Testis (tissue), 3 donors: Measurements from ENCODE around the gene ARL6IP4. TPM values are rescaled to one million over a fixed set of nuclear protein-coding genes. Genes with fewer than 3 reads are reported as not detected.

Experiments used
- DNase-seq: peaks from one replicate; pipeline ENCODE4 v3.0.0-alpha.2; 2019
- H3K27ac ChIP-seq, 2 donors: fragments of 200-600 bp; sonication (generic); one replicate each; pipeline ENCODE4 v1.5.1; 2019
- H3K27me3 ChIP-seq: fragments of 200-600 bp; sonication (generic); one replicate; pipeline ENCODE4 v1.5.1; 2019
- H3K36me3 ChIP-seq: fragments of 200-600 bp; sonication (generic); one replicate; pipeline ENCODE4 v1.5.1; 2017; ENCODE audit warnings: low read depth; ENCODE audit errors: missing control alignments
- H3K4me1 ChIP-seq: fragments of 200-600 bp; sonication (generic); one replicate; pipeline ENCODE4 v1.5.1; 2019
- H3K4me3 ChIP-seq, 2 donors: fragments of 200-600 bp; sonication (generic); one replicate each; pipeline ENCODE4 v1.5.1; 2017 to 2019
- H3K9me3 ChIP-seq: fragments of 200-600 bp; sonication (generic); one replicate; pipeline ENCODE4 v1.5.1; 2017
- POLR2A ChIP-seq: fragments of 450-650 bp; IDR thresholded peaks from one replicate; pipeline ENCODE4 v1.6.1; 2017; ENCODE audit warnings: antibody characterized with exemption, mild to moderate bottlenecking, moderate library complexity
- WGBS, 2 donors: methylation state at CpG; one replicate each; pipeline ENCODE4 v1.1.5; 2018; 5-methylcytosine and 5-hydroxymethylcytosine counted together
- intact Hi-C: fragments of 100-400 bp; cut with DNase I; formaldehyde crosslinking; loops from one replicate; pipeline ENCODE4 v1.15.1; 2023; ENCODE audit warnings: low total_unique reads
- polyA plus RNA-seq: library from polyadenylated mRNA; stranded (reverse); fragments of 350-450 nt; fragmentation: Illumina TruSeq; extraction: RNeasy Lipid Tissue Mini Kit (QIAGEN cat#74804); gene quantifications from one replicate; pipeline ENCODE4 v1.2.3, GENCODE V29; 2014; ENCODE audit warnings: low read depth, low replicate concordance; ENCODE audit not compliant: insufficient read depth
- total RNA-seq, 2 donors: library from RNA; depleted of rRNA; stranded (reverse); fragments of >200 nt; gene quantifications; one replicate each; pipeline ENCODE4 v1.2.3, GENCODE V29; 2016
- TF ChIP-seq, protein P1 (sequence below), 3 experiments: fragments of 450-650 bp in 2 of 3; fragments of 200-600 bp in 1 of 3; sonication (generic) in 1 of 3; IDR thresholded peaks; one replicate each; pipeline ENCODE4 v1.5.1; 2016 to 2019; ENCODE audit warnings: antibody characterized with exemption in 3 of 3, mild to moderate bottlenecking in 2 of 3, moderate library complexity in 1 of 3

ARL6IP4 gene
- total and polyA plus RNA-seq, 3 donors from 2014 or later: 169 to 210 (median 190) TPM

DNA sequence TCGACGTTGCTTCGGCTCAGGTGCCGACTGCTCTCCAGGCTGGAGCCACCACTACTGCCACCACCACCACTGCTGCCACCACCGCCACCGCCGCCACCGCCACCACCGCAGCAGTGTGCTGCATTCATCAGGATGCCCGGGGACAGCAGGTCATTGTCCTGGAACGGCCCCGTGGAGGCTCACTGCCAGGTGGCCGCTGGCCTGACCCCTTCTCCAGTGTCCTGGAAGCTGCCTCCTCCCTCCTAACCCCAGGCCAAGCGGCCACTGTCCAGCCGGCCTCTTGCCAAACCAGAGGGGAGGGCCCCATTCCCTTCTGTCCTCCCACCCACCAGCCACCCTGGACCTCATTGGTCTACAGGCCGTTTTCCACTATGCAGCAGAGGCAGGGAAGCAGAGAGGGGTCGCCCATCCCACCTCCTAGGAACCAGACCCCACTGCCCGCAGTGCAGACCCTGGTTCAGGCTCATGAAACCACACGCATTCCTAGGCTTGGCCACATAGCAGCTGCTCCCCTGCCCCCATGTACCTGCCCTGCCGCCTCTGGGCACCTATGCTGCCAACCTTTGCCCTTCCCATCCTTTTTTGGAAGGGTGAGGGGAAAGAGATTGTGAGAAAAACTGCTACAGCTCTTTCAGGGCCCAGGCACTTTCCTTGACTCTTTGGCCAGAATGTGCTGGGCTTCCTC lies 15.2 kb downstream of the ARL6IP4 start:
- TF ChIP-seq POLR2A: no peak
- TF ChIP-seq, protein P1, sequence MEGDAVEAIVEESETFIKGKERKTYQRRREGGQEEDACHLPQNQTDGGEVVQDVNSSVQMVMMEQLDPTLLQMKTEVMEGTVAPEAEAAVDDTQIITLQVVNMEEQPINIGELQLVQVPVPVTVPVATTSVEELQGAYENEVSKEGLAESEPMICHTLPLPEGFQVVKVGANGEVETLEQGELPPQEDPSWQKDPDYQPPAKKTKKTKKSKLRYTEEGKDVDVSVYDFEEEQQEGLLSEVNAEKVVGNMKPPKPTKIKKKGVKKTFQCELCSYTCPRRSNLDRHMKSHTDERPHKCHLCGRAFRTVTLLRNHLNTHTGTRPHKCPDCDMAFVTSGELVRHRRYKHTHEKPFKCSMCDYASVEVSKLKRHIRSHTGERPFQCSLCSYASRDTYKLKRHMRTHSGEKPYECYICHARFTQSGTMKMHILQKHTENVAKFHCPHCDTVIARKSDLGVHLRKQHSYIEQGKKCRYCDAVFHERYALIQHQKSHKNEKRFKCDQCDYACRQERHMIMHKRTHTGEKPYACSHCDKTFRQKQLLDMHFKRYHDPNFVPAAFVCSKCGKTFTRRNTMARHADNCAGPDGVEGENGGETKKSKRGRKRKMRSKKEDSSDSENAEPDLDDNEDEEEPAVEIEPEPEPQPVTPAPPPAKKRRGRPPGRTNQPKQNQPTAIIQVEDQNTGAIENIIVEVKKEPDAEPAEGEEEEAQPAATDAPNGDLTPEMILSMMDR (IDR thresholded peaks at IDR 0.05): no peak
- WGBS, 2 donors: 47 to 49% methylated on average over 10 to 16 of the region's 20 CpGs
- DNase-seq: peak; percentile 66
- Histone ChIP-seq H3K4me3 (no peak overlapping the region), H3K27me3 (no peaks in the 10 kb centered on the region), H3K36me3 (no peaks in the 10 kb centered on the region), H3K9me3 (no peaks in the 10 kb centered on the region), H3K27ac (no peak overlapping the region), H3K4me1 (peaks cover 10% of the 10 kb centered on the region)
- intact Hi-C loops: no loop called here

DNA sequence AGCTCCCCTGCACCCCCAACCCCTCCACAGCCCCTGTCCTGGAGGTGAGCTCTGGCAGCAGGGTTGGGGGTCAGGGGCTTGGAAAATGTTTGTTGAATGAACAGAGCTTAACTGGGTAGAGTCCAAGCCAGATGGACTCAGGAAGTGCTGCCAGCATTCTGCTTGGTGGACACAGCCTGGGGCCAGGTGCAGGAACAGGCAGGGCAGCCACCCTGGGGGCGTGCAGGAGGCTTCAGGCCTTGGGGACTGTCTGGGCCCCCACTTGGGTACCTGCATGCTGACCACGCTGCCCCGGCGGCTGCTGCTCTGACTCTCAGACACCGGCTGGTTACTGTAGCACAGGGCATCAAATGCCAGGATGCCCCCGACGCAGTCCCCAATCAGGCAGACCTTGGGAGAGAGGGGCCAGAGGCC lies 15.7 kb downstream of the ARL6IP4 start:
- Histone ChIP-seq H3K27ac (no peak overlapping the region), H3K27me3 (no peaks in the 10 kb centered on the region), H3K9me3 (no peaks in the 10 kb centered on the region), H3K4me3 (no peak overlapping the region), H3K4me1 (peaks cover 10% of the 10 kb centered on the region), H3K36me3 (no peaks in the 10 kb centered on the region)
- no peak for DNase-seq
- TF ChIP-seq, protein P1 (IDR thresholded peaks at IDR 0.05): no peak
- no peak for TF ChIP-seq POLR2A
- intact Hi-C loops: no loop called here
- 74% methylated on average over 7 of the region's 7 CpGs; no CpG with 5 or more reads in 1 of the 2 donors for WGBS, 2 donors

DNA sequence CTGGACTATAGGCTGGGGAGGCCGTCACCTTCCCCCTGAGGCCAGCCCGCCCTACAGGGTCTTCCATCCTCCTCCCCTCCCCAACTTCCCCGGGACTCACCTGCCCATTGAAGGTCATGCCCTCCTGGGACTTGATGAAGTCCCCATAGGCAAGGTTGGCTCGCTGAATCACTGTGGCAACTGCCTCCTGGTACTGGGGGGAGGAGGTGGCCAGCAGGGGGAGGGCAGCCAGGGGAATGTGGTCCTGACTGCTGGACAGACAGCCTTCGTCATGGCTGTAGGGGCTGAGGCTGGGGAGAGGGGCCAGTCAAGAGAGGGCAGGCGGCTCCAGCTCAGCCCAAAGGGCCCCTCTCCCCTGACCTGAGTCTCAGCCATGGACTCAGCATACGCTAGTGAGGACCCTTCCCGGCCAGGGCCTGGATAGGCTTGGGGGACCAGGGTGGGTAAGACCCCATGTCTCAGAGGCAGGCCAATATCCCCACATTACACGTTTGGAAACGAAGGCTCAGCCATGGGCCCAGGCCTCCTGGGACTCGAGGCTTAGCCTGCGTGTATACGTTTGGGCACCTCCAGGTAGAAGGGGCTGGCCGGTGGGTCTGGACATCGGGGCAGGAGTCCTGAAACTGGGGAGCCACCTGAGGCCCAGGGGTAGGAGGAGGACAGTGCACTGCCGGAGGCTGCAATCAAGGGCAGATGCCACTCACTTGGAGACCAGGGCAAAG lies 16.3 kb downstream of the ARL6IP4 start:
- Histone ChIP-seq H3K4me1 (peaks cover 10% of the 10 kb centered on the region), H3K36me3 (no peaks in the 10 kb centered on the region), H3K27me3 (no peaks in the 10 kb centered on the region), H3K4me3 (no peak overlapping the region), H3K27ac (no peak overlapping the region), H3K9me3 (no peaks in the 10 kb centered on the region)
- TF ChIP-seq POLR2A: no peak
- TF ChIP-seq, protein P1 (IDR thresholded peaks at IDR 0.05): no peak
- WGBS, 2 donors: 94 to 96% methylated on average over 11 to 16 of the region's 16 CpGs
- intact Hi-C loops: no loop called here
- no peak for DNase-seq

DNA sequence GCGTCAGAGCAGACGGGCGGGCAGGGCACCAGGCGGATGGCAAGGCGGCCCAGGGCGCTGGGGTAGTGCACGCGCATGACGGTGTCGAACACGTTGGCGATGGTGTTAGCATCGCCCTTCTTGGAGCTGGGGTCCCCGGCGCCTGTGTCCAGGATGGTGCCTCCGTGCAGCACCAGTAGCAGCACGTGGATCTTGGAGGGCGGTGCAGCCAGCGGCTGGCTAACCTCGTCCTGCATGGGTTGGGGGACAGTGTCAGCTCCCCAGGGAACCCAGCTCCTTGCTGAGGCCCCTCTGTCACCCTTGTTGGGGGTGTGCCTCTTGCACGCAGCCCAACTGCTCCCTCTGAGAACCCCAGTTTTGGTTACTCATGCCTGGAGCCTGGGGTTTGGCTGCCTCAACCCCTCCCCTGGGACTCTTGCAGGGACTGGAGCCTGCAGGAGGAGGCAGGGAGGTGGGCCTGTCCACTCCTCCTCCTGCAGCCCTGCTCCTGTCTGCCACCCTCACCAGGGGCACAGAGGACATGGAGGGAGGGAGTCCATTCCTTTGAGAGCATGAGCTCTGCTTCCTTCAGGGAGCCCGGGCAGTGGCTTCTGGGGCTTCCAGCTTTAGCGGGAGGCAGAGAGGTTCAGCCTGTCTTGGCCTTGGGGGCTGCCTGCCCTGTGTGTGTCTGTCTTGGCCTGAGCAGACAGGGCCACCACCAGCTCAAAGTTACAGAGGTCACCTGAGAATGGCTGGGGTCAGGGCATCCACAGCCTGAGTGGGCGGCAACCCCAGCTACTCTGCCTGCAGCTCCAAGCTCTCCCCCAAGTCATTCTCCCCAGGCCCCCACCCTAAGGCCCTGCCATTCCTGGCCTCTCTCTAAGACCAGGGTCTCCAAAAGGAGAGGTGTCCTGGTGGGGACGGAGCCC lies 17.1 kb downstream of the ARL6IP4 start:
- H3K9me3 ChIP-seq: no peaks in the 10 kb centered on the region
- no peak overlapping the region for H3K27ac ChIP-seq
- intact Hi-C loops: no loop called here
- no peaks in the 10 kb centered on the region for H3K27me3 ChIP-seq
- H3K36me3 ChIP-seq: no peaks in the 10 kb centered on the region
- H3K4me1 ChIP-seq: peaks cover 10% of the 10 kb centered on the region
- no peak for DNase-seq
- TF ChIP-seq, protein P1 (IDR thresholded peaks at IDR 0.05): no peak
- TF ChIP-seq POLR2A: no peak
- WGBS, 2 donors: 89 to 92% methylated on average over 14 to 25 of the region's 25 CpGs
- no peak overlapping the region for H3K4me3 ChIP-seq
